HG03457 (cell line): ENCODE measurements around the gene HNRNPF.
"Not testable (repeated sequence)": the region's sequence is repeated elsewhere in the genome, so short reads cannot be mapped to it uniquely, and the experiment has no call there.

ENCODE experiments used
- ATAC-seq: cut with Tn5 transposase; IDR thresholded peaks from one replicate; pipeline ENCODE4 v1.9.1; 2021; ENCODE audit warnings: moderate number of reproducible peaks; ENCODE audit not compliant: unreplicated experiment

The HNRNPF gene

GRCh38 chr10:43396928-43397624 lies 11.9 kb downstream of the HNRNPF start:
- ATAC-seq, result peak; percentile 77

- ATAC-seq, result peak; percentile 31
These were observed 12.7 kb downstream of the HNRNPF start for GRCh38 chr10:43396061-43396927.

GRCh38 chr10:43395571-43396060 lies 13.4 kb downstream of the HNRNPF start:
- no peak for ATAC-seq

- ATAC-seq, result no peak
These were observed 14.1 kb downstream of the HNRNPF start for GRCh38 chr10:43394868-43395267.

- ATAC-seq, result no peak
These were observed 15.2 kb downstream of the HNRNPF start for GRCh38 chr10:43393606-43394360.

- not testable (repeated sequence) for ATAC-seq
These were observed 15.8 kb downstream of the HNRNPF start for GRCh38 chr10:43393186-43393585.

- ATAC-seq, result no peak
These were observed 16.2 kb downstream of the HNRNPF start for GRCh38 chr10:43392748-43393147.

GRCh38 chr10:43391496-43391895 lies 17.5 kb downstream of the HNRNPF start:
- ATAC-seq, result no peak

GRCh38 chr10:43390759-43391158 lies 18.2 kb downstream of the HNRNPF start:
- ATAC-seq, result no peak

- no peak for ATAC-seq
These were observed 18.7 kb downstream of the HNRNPF start for GRCh38 chr10:43390333-43390732.

- no peak for ATAC-seq
These were observed 19.1 kb downstream of the HNRNPF start for GRCh38 chr10:43389867-43390266.

- no peak for ATAC-seq
These were observed 21.3 kb downstream of the HNRNPF start for GRCh38 chr10:43387678-43388032.

GRCh38 chr10:43386981-43387677 lies 21.9 kb downstream of the HNRNPF start:
- ATAC-seq, result no peak

- ATAC-seq, result no peak
These were observed 22.4 kb downstream of the HNRNPF start for GRCh38 chr10:43386549-43386948.

GRCh38 chr10:43385412-43386004 lies 23.5 kb downstream of the HNRNPF start:
- ATAC-seq, result no peak

GRCh38 chr10:43384252-43385221 lies 24.4 kb downstream of the HNRNPF start:
- ATAC-seq, result no peak

- ATAC-seq, result no peak
These were observed 25.6 kb downstream of the HNRNPF start for GRCh38 chr10:43383204-43383971.

- ATAC-seq, result no peak
These were observed 28.3 kb downstream of the HNRNPF start for GRCh38 chr10:43380610-43381222.
